Ascending aorta (tissue), 2 donors: ENCODE measurements around the gene CP. TPM values are rescaled to one million over a fixed set of nuclear protein-coding genes. Genes with fewer than 3 reads are reported as not detected.

Source experiments
- DNase-seq, 2 donors: peaks; one replicate each; pipeline ENCODE4 v3.0.0-alpha.2; 2019; ENCODE audit warnings: low spot score in 2 of 2
- H3K27ac ChIP-seq, 2 donors: fragments of 200-600 bp; sonication (generic); one replicate each; pipeline ENCODE4 v1.5.1; 2016 to 2017; ENCODE audit warnings: mild to moderate bottlenecking in 1 of 2
- H3K27me3 ChIP-seq: fragments of 200-600 bp; sonication (generic); one replicate; pipeline ENCODE4 v1.5.1; 2017
- H3K36me3 ChIP-seq, 2 donors: fragments of 200-600 bp; sonication (generic); one replicate each; pipeline ENCODE4 v1.5.1; 2016
- H3K4me1 ChIP-seq, 2 donors: fragments of 200-600 bp; sonication (generic); one replicate each; pipeline ENCODE4 v1.5.1; 2016 to 2017; ENCODE audit warnings: mild to moderate bottlenecking in 1 of 2
- H3K4me3 ChIP-seq, 2 donors: fragments of 200-600 bp; sonication (generic); one replicate each; pipeline ENCODE4 v1.5.1; 2016 to 2017; ENCODE audit warnings: mild to moderate bottlenecking in 1 of 2
- H3K9me3 ChIP-seq, 2 donors: fragments of 200-600 bp; sonication (generic); one replicate each; pipeline ENCODE4 v1.5.1; 2016
- CTCF ChIP-seq, 3 experiments: fragments of 200-600 bp in 2 of 3; fragments of 450-650 bp in 1 of 3; sonication (generic) in 2 of 3; IDR thresholded peaks; one replicate each; pipeline ENCODE4 v1.5.1; 2016 to 2019; ENCODE audit warnings: antibody characterized with exemption in 3 of 3, mild to moderate bottlenecking in 1 of 3, moderate library complexity in 1 of 3
- intact Hi-C: fragments of 100-400 bp; cut with DNase I; formaldehyde crosslinking; loops from one replicate; pipeline ENCODE4 v1.15.1; 2023
- total RNA-seq: library from RNA; depleted of rRNA; stranded (reverse); fragments of >200 nt; gene quantifications from one replicate; pipeline ENCODE4 v1.1.0, GENCODE V29; 2016

CP gene
- total RNA-seq, 1 donor from 2014 or later, result 58.3 TPM

DNA sequence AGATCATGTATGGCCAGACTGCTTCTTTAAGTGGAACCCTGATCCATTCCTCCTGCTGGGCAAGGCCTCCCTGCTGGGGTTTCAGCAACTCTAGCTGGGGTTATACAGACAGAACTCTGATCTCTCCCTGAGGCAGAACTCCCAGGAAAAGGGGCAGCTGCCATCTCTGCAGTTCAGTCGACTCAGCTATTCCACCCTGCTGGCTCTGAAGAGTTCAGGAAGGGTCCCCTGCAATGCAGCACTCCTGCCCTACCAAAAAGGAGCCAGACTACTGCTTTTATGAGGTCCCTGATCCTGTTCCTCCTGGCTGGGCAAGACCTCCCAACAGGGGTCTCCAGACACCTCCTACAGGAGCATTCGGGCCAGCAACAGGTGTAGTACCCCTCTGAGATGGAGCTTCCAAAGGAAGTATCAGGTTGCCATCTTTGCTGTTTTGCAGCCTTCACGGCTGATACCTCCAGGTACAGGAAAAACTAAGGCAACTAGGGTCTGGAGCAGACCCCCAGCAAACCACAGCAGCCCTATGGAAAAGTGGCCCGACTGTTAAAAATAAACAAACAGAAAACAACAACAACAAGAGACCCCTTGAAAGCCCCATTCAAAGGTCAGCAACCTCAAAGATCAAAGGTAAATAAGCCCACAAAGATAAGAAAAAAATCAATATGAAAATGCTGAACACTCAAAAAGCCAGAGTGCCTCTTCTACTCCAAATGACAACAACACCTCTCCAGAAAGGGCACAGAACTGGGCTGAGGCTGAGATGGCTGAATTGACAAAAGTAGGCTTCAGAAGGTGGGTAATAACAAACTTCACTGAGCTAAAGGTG, 14.2 kb upstream of the CP start:
- no peak for TF ChIP-seq CTCF (IDR thresholded peaks at IDR 0.05)
- H3K4me1 ChIP-seq, result peaks cover 0 to 2% of the 10 kb centered on the region in 2 donors
- H3K9me3 ChIP-seq, result no peaks in the 10 kb centered on the region
- H3K27ac ChIP-seq, result no peak overlapping the region
- H3K4me3 ChIP-seq, result no peak overlapping the region
- H3K27me3 ChIP-seq, result no peaks in the 10 kb centered on the region
- H3K36me3 ChIP-seq, result no peaks in the 10 kb centered on the region
- intact Hi-C loops, result no loop called here
- no peak for DNase-seq

- Histone ChIP-seq H3K4me1 (peaks cover 0 to 2% of the 10 kb centered on the region in 2 donors), H3K27ac (no peak overlapping the region), H3K9me3 (no peaks in the 10 kb centered on the region), H3K36me3 (no peaks in the 10 kb centered on the region), H3K4me3 (no peak overlapping the region), H3K27me3 (no peaks in the 10 kb centered on the region)
- DNase-seq, result no peak
- intact Hi-C loops, result no loop called here
- TF ChIP-seq CTCF (IDR thresholded peaks at IDR 0.05), result no peak
These were observed 13.1 kb upstream of the CP start for GRCh38 chr3:149234671-149235245.

DNA sequence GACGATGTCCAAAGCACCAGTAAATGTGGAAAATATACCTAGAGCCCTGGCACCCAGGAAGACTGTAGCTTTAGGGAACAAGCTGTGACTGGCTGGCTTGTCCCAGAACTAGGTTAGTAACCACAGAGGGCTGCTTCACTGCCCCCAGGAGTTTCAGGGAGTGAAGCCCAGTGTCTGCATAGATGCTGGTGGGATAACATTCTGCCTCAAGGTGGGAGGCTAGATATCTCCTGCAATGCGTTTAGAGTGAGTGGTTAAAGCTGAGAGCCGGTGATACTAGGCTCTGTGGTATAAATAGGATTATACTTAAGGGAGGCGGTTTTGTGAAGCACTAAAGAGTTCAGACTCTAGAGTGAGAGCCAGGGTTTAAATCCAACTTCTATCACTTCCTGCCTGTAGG, 11.7 kb upstream of the CP start:
- no peak for DNase-seq
- Histone ChIP-seq H3K4me1 (peaks cover 0 to 2% of the 10 kb centered on the region in 2 donors), H3K4me3 (no peak overlapping the region), H3K36me3 (no peaks in the 10 kb centered on the region), H3K27me3 (no peaks in the 10 kb centered on the region), H3K27ac (no peak overlapping the region), H3K9me3 (no peaks in the 10 kb centered on the region)
- intact Hi-C loops, result no loop called here
- TF ChIP-seq CTCF (IDR thresholded peaks at IDR 0.05), result no peak

- Histone ChIP-seq H3K4me3 (no peak overlapping the region), H3K9me3 (no peaks in the 10 kb centered on the region), H3K27me3 (no peaks in the 10 kb centered on the region), H3K4me1 (peaks cover 0 to 2% of the 10 kb centered on the region in 2 donors), H3K36me3 (no peaks in the 10 kb centered on the region), H3K27ac (no peak overlapping the region)
- no peak for DNase-seq
- no peak for TF ChIP-seq CTCF (IDR thresholded peaks at IDR 0.05)
- intact Hi-C loops, result no loop called here
These were observed 10.2 kb upstream of the CP start for GRCh38 chr3:149231871-149232270.

DNA sequence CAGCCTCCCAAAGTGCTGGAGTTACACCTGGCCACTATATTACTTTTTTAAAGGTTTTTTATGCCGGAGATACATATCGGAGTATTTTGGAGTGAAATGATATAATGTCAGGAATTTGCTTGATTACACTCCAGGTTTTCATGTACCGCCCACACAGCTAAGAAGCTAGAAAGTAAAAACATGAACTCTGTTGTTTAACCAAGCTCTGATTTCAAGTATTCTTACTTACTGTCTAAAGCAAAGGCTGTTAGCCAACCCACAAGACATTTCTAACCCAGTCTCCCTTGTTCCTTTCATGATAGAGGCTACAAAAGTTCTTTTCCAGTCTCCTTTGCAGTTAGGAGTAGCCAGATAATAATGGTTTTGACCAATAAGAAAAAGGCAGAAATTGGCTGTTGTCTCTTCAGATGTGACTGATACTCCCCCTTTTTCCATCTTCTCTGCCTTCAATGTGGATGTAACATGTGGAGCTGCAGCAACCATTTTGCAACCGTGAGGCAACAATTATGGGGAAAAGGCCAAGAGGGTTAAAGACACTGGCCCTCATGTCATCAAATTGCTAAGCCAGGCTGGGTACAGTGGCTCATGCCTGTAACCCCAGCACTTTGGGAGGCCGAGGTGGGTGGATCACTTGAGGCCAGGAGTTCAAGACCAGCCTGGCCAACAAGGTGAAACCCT, 6.1 kb upstream of the CP start:
- no peak for DNase-seq
- Histone ChIP-seq H3K9me3 (no peaks in the 10 kb centered on the region), H3K36me3 (no peaks in the 10 kb centered on the region), H3K4me3 (no peak overlapping the region), H3K27ac (peak overlapping the region in 1 of 2 donors; percentile 15), H3K27me3 (no peaks in the 10 kb centered on the region), H3K4me1 (peaks cover 0 to 7% of the 10 kb centered on the region in 2 donors)
- intact Hi-C loops, result no loop called here
- no peak for TF ChIP-seq CTCF (IDR thresholded peaks at IDR 0.05)
